ENCODE data around the gene TMCO1.
"Not testable (repeated sequence)": the region's sequence is repeated elsewhere in the genome, so short reads cannot be mapped to it uniquely, and the experiment has no call there.

TMCO1 gene

GRCh38 chr1:165703648-165704047 lies 65.0 kb downstream of the TMCO1 start:
- Histone ChIP-seq H3K9me3 (ENCODE audit: low read length) (no peaks in the 10 kb centered on the region), H3K27ac (ENCODE audit: low read depth, low read length) (no peak overlapping the region), H3K4me1 (ENCODE audit: insufficient read depth, low read length) (no peaks in the 10 kb centered on the region), H3K4me3 (ENCODE audit: low read depth in 1 of 2, low read length in 2 of 2) (no peak overlapping the region), H3K27me3 (ENCODE audit: control insufficient read depth in 1 of 2, insufficient read depth in 2 of 2, low read length in 2 of 2) (no peaks in the 10 kb centered on the region), H3K36me3 (ENCODE audit: insufficient read depth, low read length) (no peaks in the 10 kb centered on the region), H3K9ac (ENCODE audit: low read length) (no peak overlapping the region)

GRCh38 chr1:165701922-165702321 lies 66.7 kb downstream of the TMCO1 start:
- H3K4me3 ChIP-seq (ENCODE audit: low read depth in 1 of 2, low read length in 2 of 2); H3K4me1 ChIP-seq (ENCODE audit: insufficient read depth, low read length); H3K36me3 ChIP-seq (ENCODE audit: insufficient read depth, low read length); H3K9me3 ChIP-seq (ENCODE audit: low read length); H3K27ac ChIP-seq (ENCODE audit: low read depth, low read length); H3K9ac ChIP-seq (ENCODE audit: low read length); H3K27me3 ChIP-seq (ENCODE audit: control insufficient read depth in 1 of 2, insufficient read depth in 2 of 2, low read length in 2 of 2): not testable (repeated sequence)

- Histone ChIP-seq H3K9me3 (ENCODE audit: low read length) (no peaks in the 10 kb centered on the region), H3K27me3 (ENCODE audit: control insufficient read depth in 1 of 2, insufficient read depth in 2 of 2, low read length in 2 of 2) (no peaks in the 10 kb centered on the region), H3K27ac (ENCODE audit: low read depth, low read length) (no peak overlapping the region), H3K9ac (ENCODE audit: low read length) (no peak overlapping the region), H3K36me3 (ENCODE audit: insufficient read depth, low read length) (no peaks in the 10 kb centered on the region), H3K4me3 (ENCODE audit: low read depth in 1 of 2, low read length in 2 of 2) (no peak overlapping the region), H3K4me1 (ENCODE audit: insufficient read depth, low read length) (peaks cover 18% of the 10 kb centered on the region)
Measured at GRCh38 chr1:165699577-165699976, 69.1 kb downstream of the TMCO1 start.

GRCh38 chr1:165698761-165699052 lies 70.0 kb downstream of the TMCO1 start:
- no peaks in the 10 kb centered on the region for H3K36me3 ChIP-seq (ENCODE audit: insufficient read depth, low read length)
- peak overlapping the region; percentile 69 to 90 for H3K4me3 ChIP-seq (ENCODE audit: low read depth in 1 of 2, low read length in 2 of 2)
- peaks cover 18% of the 10 kb centered on the region for H3K4me1 ChIP-seq (ENCODE audit: insufficient read depth, low read length)
- H3K9me3 ChIP-seq (ENCODE audit: low read length), result no peaks in the 10 kb centered on the region
- peak overlapping the region; percentile 53 for H3K9ac ChIP-seq (ENCODE audit: low read length)
- H3K27me3 ChIP-seq (ENCODE audit: control insufficient read depth in 1 of 2, insufficient read depth in 2 of 2, low read length in 2 of 2), result no peaks in the 10 kb centered on the region
- H3K27ac ChIP-seq (ENCODE audit: low read depth, low read length), result peak overlapping the region; percentile 89

- H3K27ac ChIP-seq (ENCODE audit: low read depth, low read length), result peak within 1 kb of the TSS; percentile 89
- no peaks in the 10 kb centered on the region for H3K27me3 ChIP-seq (ENCODE audit: control insufficient read depth in 1 of 2, insufficient read depth in 2 of 2, low read length in 2 of 2)
- peak within 1 kb of the TSS; percentile 69 to 90 for H3K4me3 ChIP-seq (ENCODE audit: low read depth in 1 of 2, low read length in 2 of 2)
- no peaks in the 10 kb centered on the region for H3K36me3 ChIP-seq (ENCODE audit: insufficient read depth, low read length)
- H3K9ac ChIP-seq (ENCODE audit: low read length), result peak within 1 kb of the TSS; percentile 78
- H3K9me3 ChIP-seq (ENCODE audit: low read length), result no peaks in the 10 kb centered on the region
- peaks cover 18% of the 10 kb centered on the region for H3K4me1 ChIP-seq (ENCODE audit: insufficient read depth, low read length)
Measured at GRCh38 chr1:165697881-165698760, 70.5 kb downstream of the TMCO1 start, which contains the start of gene ALDH9A1. Gene ALDH9A1 (minus strand): TSS chr1:165698562. CDS start chr1:165698558, 4 bp downstream.

GRCh38 chr1:165697491-165697880 lies 71.2 kb downstream of the TMCO1 start:
- Histone ChIP-seq H3K27ac (ENCODE audit: low read depth, low read length) (no peak overlapping the region), H3K9ac (ENCODE audit: low read length) (no peak overlapping the region), H3K36me3 (ENCODE audit: insufficient read depth, low read length) (no peaks in the 10 kb centered on the region), H3K4me3 (ENCODE audit: low read depth in 1 of 2, low read length in 2 of 2) (peak overlapping the region; percentile 69 to 90), H3K4me1 (ENCODE audit: insufficient read depth, low read length) (peaks cover 18% of the 10 kb centered on the region), H3K27me3 (ENCODE audit: control insufficient read depth in 1 of 2, insufficient read depth in 2 of 2, low read length in 2 of 2) (no peaks in the 10 kb centered on the region), H3K9me3 (ENCODE audit: low read length) (no peaks in the 10 kb centered on the region)

- Histone ChIP-seq H3K9ac (ENCODE audit: low read length) (no peak overlapping the region), H3K9me3 (ENCODE audit: low read length) (no peaks in the 10 kb centered on the region), H3K27me3 (ENCODE audit: control insufficient read depth in 1 of 2, insufficient read depth in 2 of 2, low read length in 2 of 2) (no peaks in the 10 kb centered on the region), H3K4me3 (ENCODE audit: low read depth in 1 of 2, low read length in 2 of 2) (no peak overlapping the region), H3K36me3 (ENCODE audit: insufficient read depth, low read length) (no peaks in the 10 kb centered on the region), H3K4me1 (ENCODE audit: insufficient read depth, low read length) (peaks cover 18% of the 10 kb centered on the region), H3K27ac (ENCODE audit: low read depth, low read length) (no peak overlapping the region)
Measured at GRCh38 chr1:165696625-165697100, 72.0 kb downstream of the TMCO1 start.

- peaks cover 18% of the 10 kb centered on the region for H3K4me1 ChIP-seq (ENCODE audit: insufficient read depth, low read length)
- H3K9me3 ChIP-seq (ENCODE audit: low read length), result no peaks in the 10 kb centered on the region
- no peak overlapping the region for H3K4me3 ChIP-seq (ENCODE audit: low read depth in 1 of 2, low read length in 2 of 2)
- no peaks in the 10 kb centered on the region for H3K27me3 ChIP-seq (ENCODE audit: control insufficient read depth in 1 of 2, insufficient read depth in 2 of 2, low read length in 2 of 2)
- H3K27ac ChIP-seq (ENCODE audit: low read depth, low read length), result no peak overlapping the region
- H3K9ac ChIP-seq (ENCODE audit: low read length), result no peak overlapping the region
- H3K36me3 ChIP-seq (ENCODE audit: insufficient read depth, low read length), result no peaks in the 10 kb centered on the region
Measured at GRCh38 chr1:165695031-165695430, 73.6 kb downstream of the TMCO1 start.

- H3K27ac ChIP-seq (ENCODE audit: low read depth, low read length), result no peak overlapping the region
- H3K36me3 ChIP-seq (ENCODE audit: insufficient read depth, low read length), result peaks cover 8% of the 10 kb centered on the region
- no peaks in the 10 kb centered on the region for H3K9me3 ChIP-seq (ENCODE audit: low read length)
- H3K4me1 ChIP-seq (ENCODE audit: insufficient read depth, low read length), result no peaks in the 10 kb centered on the region
- no peak overlapping the region for H3K9ac ChIP-seq (ENCODE audit: low read length)
- H3K27me3 ChIP-seq (ENCODE audit: control insufficient read depth in 1 of 2, insufficient read depth in 2 of 2, low read length in 2 of 2), result no peaks in the 10 kb centered on the region
- H3K4me3 ChIP-seq (ENCODE audit: low read depth in 1 of 2, low read length in 2 of 2), result no peak overlapping the region
Measured at GRCh38 chr1:165688046-165688445, 80.6 kb downstream of the TMCO1 start.

GRCh38 chr1:165686971-165687433 lies 81.7 kb downstream of the TMCO1 start:
- Histone ChIP-seq H3K27me3 (ENCODE audit: control insufficient read depth in 1 of 2, insufficient read depth in 2 of 2, low read length in 2 of 2) (no peaks in the 10 kb centered on the region), H3K36me3 (ENCODE audit: insufficient read depth, low read length) (peaks cover 18% of the 10 kb centered on the region), H3K27ac (ENCODE audit: low read depth, low read length) (no peak overlapping the region), H3K9ac (ENCODE audit: low read length) (no peak overlapping the region), H3K9me3 (ENCODE audit: low read length) (no peaks in the 10 kb centered on the region), H3K4me3 (ENCODE audit: low read depth in 1 of 2, low read length in 2 of 2) (no peak overlapping the region), H3K4me1 (ENCODE audit: insufficient read depth, low read length) (no peaks in the 10 kb centered on the region)

GRCh38 chr1:165686121-165686970 lies 82.3 kb downstream of the TMCO1 start:
- H3K27me3 ChIP-seq (ENCODE audit: control insufficient read depth in 1 of 2, insufficient read depth in 2 of 2, low read length in 2 of 2), result no peaks in the 10 kb centered on the region
- H3K27ac ChIP-seq (ENCODE audit: low read depth, low read length), result no peak overlapping the region
- peaks cover 24% of the 10 kb centered on the region for H3K36me3 ChIP-seq (ENCODE audit: insufficient read depth, low read length)
- no peaks in the 10 kb centered on the region for H3K9me3 ChIP-seq (ENCODE audit: low read length)
- H3K9ac ChIP-seq (ENCODE audit: low read length), result no peak overlapping the region
- no peaks in the 10 kb centered on the region for H3K4me1 ChIP-seq (ENCODE audit: insufficient read depth, low read length)
- H3K4me3 ChIP-seq (ENCODE audit: low read depth in 1 of 2, low read length in 2 of 2), result no peak overlapping the region

Data from muscle layer of colon (tissue), 2 donors.